HG02870 (cell line): ENCODE data around the gene FBXO42.
"Not testable (repeated sequence)": the region's sequence is repeated elsewhere in the genome, so short reads cannot be mapped to it uniquely, and the experiment has no call there.

Experiments used
- ATAC-seq: cut with Tn5 transposase; IDR thresholded peaks from one replicate; pipeline ENCODE4 v1.9.1; 2021; ENCODE audit warnings: mild to moderate bottlenecking, moderate library complexity; ENCODE audit not compliant: unreplicated experiment

The FBXO42 gene

DNA sequence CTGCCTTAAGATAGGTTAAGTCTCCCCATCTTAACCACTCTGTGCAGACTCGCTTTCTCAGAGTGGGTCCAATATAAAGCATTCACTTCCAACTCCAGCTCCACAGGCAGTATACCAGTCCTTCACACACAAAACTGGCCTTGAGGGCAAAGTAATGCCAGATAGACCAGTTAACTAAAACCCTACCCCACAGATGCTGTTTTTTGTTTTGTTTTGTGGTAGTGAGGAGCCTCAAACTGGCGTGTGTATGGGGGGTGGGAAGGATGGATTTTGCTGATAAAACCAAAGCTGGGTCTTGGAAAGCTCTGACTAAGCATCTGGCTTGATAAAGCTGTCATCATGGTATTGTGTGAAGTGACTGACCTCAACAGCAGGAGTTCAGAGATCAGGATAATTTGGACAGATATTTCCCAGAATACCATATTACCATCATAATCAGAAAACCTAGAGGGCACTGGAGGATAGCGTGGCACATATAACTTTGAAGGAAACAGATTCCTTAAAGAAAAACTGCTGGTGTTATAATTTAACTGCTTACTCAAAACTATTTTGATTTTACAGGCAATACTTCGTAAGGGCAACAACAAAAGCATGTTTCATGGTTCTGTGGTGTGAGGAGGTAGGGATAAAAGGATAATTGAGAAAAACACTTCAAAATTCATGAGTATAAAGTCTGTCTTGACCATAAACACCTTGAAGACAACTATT lies 85.7 kb downstream of the FBXO42 start:
- no peak for ATAC-seq

DNA sequence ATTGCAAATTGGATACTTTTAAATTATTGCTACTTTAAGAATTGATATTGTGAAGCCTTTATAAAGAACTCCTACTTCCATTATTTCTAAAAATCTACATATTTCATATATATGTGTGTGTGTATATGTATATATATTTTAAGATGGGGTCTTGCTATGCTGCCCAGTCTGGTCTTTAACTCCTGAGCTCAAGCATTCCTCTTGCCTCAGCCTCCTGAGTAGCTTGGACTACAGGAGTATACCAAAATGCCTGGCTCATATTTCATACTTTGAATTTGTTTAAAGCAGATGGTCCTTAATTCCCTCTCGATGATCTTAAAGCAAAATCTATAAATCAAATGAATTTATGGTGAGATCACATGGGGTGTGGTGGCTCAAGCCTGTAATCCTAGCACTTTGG lies 90.2 kb downstream of the FBXO42 start:
- ATAC-seq, result no peak

DNA sequence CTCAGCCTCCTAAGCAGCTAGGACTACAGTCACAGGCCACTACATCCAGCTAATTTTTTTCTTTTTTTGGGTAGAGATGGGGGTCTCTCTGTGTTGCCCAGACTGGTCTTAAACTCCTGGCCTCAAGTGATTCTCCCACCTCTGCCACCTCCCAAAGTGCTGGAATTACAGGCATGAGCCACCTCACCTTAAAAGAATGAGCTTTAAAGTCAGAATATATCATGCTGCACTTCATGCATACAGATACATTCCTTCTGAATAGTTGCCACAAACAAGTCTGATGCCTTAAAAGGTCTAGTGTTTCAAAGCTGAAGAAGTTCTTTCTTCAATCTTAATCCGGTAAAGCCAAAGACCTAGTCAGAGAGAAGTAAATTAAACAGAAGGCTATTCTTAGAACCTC lies 91.5 kb downstream of the FBXO42 start:
- ATAC-seq, result no peak

DNA sequence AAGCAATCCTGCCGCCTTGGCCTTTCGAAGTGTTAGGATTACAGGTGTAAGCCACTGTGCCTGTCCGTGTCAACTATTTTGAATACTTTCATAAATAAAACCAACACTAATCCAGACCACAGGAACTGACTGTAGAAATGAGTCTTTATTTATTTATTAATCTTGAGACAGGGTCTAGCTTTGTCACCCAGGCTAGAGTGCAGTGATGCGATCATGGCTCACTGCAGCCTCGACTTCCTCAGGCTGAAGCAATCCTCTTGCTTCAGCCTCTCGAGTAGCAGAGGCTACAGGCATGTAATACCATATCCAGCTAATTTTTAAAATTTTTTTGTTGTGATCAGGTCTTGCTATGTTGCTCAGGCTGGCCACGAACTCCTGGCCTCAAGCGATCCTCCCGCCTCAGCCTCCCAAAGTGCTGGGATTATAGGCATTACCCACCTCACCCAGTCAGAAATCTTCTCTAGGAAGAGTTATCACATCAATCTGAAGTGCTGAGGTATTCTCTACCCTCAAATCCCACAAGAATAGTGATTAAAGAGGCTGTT lies 93.6 kb downstream of the FBXO42 start:
- ATAC-seq, result no peak

DNA sequence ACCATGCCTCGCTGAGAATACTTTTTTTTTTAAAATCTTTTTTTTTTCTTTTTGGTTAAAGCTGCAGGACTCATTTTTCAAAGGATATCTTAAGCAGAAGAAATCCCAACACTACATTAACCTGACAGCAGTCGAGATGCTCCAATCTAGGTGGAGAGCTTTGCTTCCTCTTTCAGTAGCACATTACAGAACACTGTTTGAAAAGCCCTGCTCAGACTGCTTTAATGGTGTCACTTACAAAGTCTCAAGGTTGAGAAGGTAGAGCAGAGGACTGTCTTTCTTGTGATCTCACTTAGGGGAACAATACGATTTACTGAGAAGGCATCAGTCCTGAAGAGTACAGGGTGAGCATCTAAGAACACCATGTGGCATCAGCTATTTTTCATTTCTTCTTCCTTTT lies 94.3 kb downstream of the FBXO42 start:
- ATAC-seq, result no peak

DNA sequence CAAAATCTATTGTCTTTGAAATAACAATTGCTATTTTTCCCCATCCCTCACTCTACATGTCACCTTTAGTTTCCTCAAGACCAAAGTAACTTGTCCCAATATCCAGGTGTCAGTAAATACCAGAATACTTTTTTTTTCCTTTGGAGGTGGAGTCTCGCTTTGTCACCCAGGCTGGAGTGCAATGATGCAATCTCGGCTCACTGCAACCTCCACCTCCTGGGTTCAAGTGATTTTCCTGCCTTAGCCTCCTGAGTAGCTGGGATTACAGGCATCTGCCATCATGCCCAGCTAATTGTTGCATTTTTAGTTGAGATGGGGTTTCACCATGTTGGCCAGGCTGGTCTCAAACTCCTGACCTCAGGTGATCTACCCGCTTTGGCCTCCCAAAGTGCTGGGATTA lies 94.7 kb downstream of the FBXO42 start:
- not testable (repeated sequence) for ATAC-seq

DNA sequence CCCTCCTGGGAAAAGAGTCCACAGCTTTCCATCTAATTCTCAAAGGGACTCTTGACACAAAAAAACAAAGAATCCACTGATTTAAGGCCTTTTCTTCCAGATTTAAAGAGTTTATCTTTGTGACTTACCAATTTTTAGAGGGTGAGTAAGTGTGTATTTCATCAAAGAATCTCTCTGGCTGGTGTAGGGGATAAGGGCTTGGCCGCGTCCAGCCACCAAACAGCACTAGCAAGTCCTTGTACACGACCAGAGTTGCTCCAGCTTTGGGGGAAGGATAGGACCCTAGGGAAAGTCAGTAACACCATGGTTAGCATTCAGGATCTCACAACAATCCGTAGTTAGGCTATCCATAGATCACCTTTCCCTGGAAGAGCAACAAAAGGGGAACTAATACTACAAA lies 95.8 kb downstream of the FBXO42 start:
- ATAC-seq, result no peak

DNA sequence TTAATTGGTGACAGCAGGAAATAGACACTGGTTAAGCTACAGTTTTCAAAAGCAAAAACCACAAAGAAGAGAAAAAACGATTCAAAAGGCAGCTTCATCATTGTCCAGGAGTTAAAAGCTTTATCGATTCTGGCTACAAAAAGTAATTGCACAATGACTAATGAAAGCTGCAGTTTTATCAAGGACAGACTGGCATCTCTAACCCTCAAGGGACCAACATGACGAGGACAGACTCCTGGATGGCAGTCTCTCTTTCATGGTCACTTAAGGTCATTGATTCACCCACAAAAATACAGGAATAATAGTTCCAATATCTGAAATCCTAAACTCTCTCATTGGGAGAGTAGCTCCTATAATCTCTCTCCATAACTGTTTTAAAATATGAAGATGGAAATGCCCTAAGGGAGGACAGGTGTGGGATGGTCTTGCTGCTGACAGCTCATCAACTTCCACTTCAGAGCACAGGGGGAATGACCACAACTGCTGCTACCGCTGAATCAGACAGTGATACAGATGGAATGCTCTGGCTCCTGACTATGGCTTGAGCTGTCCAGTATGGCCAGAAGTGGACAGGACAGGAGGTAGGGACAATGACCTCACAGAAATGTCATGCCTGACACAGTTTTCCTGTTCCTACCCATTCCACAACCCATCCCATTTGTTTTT lies 97.9 kb downstream of the FBXO42 start:
- ATAC-seq, result no peak

DNA sequence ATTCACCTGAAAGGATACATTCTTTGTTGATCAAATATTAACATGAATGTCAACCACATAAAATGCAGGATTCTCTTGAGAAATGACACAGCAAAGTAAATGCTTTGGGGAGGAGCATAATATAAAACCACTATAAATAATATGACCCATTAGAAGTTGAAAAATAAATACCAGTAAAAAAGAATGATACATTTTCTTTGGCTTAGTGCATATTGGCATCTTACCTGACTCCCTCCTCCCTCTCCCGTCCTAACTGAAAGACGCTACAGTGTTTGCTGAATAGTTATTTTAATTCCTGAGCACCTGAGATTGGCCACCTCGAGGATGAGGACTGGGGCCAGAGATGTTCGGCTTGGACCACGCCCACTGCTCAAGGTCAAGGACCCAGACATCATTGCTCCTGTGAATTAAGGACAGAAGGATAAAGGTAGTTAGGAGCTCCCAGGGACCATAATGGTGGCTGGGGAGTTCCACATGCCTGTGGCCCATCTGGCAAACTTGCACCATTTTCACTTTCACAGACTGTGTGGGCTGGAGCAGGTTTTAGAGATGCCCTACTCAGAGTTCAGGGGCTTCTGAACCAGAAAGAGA lies 98.9 kb downstream of the FBXO42 start:
- ATAC-seq, result no peak

DNA sequence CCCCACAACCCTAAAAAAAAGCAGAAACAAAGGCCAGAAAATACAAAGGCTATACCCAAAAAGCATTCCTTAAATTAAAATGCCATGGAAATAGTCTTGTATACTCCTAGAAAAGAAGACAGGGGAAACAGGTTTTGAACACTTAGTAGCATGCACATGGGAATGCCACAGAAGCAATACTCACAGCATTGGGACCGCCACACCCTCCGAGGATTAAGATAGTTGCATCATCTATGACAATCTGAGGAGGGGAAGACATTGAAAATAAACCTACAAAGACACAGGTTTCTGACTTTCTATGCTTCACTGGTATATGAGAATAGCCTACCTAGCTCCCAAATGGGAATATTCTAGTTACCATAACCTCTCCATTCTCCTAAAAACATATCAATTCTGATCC lies 99.4 kb downstream of the FBXO42 start:
- ATAC-seq, result no peak

DNA sequence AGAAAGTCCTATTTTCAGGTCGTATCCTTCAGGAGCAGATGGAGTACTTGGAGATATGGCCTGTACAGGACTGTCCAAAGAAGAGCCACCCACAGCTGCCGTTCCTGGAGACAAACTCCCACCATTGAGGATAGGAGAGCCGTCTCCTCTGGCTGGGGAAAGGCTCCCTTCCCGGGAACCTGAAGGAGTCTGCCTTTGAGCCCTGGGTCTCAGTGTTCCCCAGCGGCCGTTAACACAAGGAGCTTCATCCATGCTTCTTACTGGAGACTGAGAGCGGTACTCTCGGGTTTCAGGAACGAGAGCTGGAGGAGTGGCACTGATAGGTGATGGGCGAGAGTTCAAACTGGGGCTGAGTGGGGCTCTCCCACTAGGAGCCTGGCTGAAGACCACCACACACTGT lies 100.9 kb downstream of the FBXO42 start:
- ATAC-seq, result no peak

DNA sequence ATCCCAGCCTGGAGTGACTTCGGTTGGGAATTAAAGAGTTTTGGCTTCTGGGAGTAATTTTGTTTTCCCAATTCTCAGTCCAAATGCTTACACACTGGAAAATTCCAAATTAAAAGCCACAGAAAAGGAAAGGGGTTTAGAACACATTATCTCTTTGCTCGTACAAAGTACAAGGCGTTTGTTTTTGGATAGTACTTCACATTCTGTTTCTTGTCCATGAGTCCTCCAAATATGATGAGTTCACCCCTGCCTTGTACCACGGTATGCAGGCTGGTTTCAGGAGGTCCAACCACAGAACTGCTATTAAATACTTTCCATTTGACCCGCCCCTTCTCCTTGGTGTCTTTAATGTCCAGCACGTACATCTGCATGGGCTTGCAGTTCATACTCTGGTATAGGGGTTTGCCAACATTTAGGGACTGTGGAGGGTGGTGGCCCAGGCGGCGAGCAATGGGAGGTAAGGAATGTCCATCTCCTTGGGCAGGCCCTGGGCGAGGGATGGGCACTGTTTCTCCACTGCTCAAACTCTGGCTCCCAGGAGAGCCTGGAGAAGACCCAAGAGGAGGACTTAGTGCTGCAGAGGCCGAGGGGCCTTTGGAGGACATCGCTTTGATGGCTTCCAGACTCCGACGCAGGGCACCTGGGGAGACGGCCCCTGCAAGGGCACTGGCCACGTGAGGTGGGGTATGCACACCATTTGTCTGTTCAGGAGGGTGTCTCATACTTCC lies 101.6 kb downstream of the FBXO42 start:
- ATAC-seq, result no peak

DNA sequence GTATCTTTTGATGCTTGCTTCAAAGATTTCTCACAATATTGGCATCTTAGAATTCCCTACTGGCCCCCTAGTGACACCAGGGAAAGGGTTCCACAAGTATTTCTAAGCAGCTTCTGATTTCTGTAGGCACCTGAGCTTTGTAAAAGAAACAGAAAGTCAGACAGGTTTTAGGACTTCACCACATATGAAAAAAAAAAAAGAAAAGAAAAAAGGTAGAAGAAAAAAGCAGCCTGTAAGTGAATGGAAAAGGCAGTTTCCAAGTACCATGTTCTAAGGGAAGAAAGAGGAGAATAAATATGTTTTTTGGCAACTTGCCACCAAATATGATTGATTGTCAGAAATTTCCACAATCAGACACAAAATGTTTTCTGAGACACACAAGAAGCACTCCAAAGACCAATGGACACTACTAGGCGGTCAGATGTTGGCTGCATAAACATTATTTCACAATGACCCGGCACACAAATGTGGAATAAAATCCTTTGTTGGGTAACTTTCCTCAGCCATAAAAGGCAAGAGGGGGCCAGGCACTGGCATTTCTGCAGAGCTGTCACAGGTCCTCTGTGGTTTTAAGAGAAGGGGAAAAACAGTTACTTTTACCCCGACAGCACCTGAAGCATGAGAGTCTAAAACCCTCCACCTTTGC lies 102.6 kb downstream of the FBXO42 start:
- no peak for ATAC-seq

DNA sequence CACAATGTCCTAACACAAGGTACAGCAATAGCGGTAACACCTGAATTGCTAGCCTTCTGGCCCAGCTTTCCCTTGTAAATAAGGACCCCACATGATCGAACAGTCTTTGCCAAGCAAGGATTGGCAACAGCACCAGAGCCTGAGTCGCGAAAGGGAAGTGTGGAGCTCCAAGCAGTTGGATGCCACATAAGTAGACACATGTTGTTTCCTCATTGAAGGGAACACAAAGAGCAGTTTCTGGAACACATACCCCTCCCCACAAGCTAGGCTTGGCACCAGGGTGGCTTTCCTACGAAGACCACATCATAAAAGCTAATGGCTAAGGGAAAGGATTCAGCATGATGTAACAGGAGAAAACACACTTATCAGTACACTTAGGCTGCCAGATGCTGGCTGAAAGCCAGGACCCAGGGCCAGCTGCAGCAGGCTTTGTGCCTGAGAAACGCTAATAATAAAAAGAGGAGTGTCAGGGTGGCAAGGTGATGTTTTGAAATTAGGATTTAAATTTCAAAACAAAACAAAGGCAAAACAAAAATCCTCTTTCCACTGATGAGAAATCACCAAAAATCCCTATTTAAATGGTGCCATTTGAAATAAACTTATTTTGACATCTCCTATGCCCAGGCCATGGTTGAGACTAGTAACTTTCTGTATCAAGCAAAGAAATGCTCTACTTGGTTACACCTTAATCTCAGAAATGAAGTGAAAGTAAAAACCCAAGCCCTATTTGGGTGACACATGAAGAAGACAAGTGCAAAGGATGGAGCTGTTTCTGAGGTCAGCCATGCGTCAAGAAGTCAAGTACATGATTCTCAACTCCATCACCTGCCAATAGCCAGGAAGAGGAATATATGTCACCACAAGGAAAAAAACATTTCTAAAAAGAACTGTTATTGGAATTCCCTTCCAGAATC lies 103.4 kb downstream of the FBXO42 start:
- ATAC-seq, result no peak

DNA sequence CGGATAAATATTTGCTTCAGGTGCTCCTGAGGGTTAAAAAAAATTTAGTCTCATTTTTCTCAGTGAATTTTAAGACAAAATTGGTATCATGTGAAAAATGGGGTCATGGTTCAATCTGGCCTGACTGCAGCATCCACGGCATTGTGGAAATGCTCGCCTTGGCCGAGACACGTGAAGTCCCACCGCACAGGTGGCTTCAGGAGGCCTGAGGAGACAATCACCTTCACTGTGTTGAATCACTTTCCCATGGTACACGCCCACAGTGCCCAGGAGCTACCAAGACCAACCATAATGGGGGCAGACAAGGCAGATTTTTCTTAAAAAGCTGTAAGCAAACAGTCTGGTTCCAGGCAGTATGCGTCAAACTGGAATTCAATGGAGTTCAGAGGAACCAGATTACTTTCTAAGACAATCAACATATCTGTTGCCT lies 104.3 kb downstream of the FBXO42 start:
- ATAC-seq, result no peak

DNA sequence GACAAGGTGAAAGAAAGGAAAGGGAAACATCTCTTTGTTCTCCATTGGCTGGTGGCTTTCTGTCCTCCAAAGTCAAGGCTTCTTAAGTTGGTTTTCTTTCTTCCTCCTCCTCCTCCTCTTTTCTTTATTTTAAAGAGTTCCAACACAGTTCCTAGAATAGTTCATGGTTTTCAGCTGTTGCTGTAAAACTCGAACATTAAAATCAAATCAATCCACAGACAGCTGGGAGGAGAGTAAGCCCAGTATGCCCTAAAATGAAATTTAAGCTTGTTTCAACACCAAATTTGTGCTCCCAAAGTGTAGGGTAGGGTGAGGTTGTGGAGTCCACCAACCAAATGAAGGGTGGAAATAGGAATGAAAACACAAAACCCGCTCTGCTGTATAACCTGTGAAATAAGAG lies 104.8 kb downstream of the FBXO42 start:
- ATAC-seq, result no peak

DNA sequence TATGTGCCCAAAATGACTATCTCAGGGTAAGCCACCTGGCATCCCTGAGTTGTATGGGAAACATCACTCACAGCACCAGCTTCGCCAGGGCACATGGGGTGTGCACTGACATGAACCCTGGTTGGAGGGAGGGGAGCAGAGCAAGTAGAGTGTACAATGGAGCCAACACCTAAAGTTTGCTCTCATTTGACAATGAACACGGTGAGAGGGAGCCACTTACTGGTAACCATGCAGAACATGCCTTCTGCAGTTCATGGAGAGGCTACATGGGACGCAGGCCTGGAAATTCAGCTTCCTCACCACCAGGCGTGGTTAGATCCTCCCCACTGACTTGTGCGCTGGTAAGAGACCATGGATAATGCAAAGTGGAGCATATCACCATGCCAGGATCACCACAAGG lies 105.3 kb downstream of the FBXO42 start:
- ATAC-seq, result no peak

DNA sequence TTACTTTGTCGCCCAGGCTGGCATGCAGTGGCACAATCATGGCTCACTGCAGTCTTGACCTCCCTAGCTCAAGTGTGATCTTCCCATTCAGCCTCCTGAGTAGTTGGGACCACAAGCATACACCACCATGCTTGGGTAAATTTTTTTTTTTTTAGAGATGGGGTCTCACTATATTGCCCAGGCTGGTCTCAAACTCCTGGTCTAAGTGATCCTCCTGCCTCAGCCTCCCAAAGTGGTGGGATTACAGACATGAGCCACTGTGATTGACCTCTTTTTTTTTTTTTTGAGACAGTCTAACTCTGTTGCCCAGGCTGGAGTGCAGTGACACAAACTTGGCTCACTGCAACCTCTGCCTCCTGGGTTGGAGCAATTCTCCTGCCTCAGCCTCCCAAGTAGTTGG lies 106.0 kb downstream of the FBXO42 start:
- not testable (repeated sequence) for ATAC-seq

DNA sequence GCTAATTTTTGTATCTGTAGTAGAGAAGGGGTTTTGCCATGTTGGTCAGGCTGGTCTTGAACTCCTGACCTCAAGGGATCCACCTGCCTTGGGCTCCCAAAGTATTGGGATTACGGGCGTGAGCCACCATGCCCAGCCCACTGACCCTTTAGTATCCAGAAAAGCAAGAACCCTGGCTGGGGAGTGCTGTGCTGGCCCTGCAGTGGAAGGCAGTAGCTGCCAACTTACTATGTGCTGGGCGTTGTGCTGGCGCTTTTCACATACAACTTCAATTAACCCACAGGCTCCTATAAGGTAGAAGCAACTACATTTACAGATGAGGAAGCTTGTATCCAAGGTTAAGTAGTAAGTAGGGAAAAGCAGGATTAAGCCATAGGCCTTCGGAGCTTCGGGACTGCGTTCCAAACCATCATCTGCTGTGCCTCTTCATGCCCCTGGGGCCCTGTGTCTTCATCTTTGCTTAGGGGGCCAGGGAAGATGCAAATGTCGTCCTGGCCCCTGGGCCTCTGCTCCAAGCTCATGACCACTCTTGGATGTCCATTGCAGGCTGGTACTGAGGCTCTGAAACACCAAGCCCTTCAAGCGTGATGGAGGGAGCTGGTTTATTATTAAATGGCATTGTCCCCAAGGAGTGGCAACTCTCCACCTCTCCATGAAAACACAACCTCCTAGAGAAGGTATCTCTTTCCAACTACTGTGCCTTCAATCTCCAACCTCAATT lies 106.6 kb downstream of the FBXO42 start:
- ATAC-seq, result no peak
